Fibroblast of lung (primary cell): ENCODE measurements around the gene CDC25B. TPM values are rescaled to one million over a fixed set of nuclear protein-coding genes. Genes with fewer than 3 reads are reported as not detected.

Source experiments
- DNase-seq, 2 donors: peaks; one replicate each; pipeline versions ENCODE4 v3.0.0 to v3.0.0-alpha.2; 2010; ENCODE audit warnings: low read depth in 2 of 2
- H2AFZ ChIP-seq: 2 replicates; pipeline ENCODE4 v1.5.1; 2012; ENCODE audit warnings: low read length, control low read depth, inconsistent platforms
- H3K27ac ChIP-seq: 2 replicates; pipeline ENCODE4 v1.5.1; 2011; ENCODE audit warnings: low read length, control low read depth; ENCODE audit not compliant: insufficient read depth
- H3K27me3 ChIP-seq: 2 replicates; pipeline ENCODE4 v1.5.1; 2011; ENCODE audit warnings: mild to moderate bottlenecking, low read length; ENCODE audit not compliant: control insufficient read depth, insufficient read depth
- H3K36me3 ChIP-seq: 2 replicates; pipeline ENCODE4 v1.5.1; 2011; ENCODE audit warnings: low read length; ENCODE audit not compliant: control insufficient read depth, insufficient read depth
- H3K4me1 ChIP-seq: 2 replicates; pipeline ENCODE4 v1.5.1; 2011; ENCODE audit warnings: low read length; ENCODE audit not compliant: control insufficient read depth, insufficient read depth; ENCODE audit errors: extremely low read depth
- H3K4me2 ChIP-seq: 2 replicates; pipeline ENCODE4 v1.5.1; 2011; ENCODE audit warnings: low read length, control low read depth; ENCODE audit not compliant: insufficient read depth; ENCODE audit errors: extremely low read depth
- H3K4me3 ChIP-seq, 4 experiments: fragments of 200-600 bp in 1 of 4; sonication (generic) in 1 of 4; replicated peaks in 1 of 4; 2 replicates each; pipeline ENCODE4 v1.5.1; 2011 to 2016; ENCODE audit warnings: low read length in 4 of 4, low read depth in 3 of 4, mild to moderate bottlenecking in 3 of 4, control low read depth in 2 of 4, inconsistent platforms in 1 of 4, mixed read lengths in 1 of 4; ENCODE audit not compliant: insufficient read depth in 1 of 4; ENCODE audit errors: control extremely low read depth in 1 of 4
- H3K79me2 ChIP-seq: 2 replicates; pipeline ENCODE4 v1.5.1; 2012; ENCODE audit warnings: mild to moderate bottlenecking, low read length, inconsistent platforms; ENCODE audit not compliant: control insufficient read depth, insufficient read depth
- H3K9ac ChIP-seq: 2 replicates; pipeline ENCODE4 v1.5.1; 2011; ENCODE audit warnings: mild to moderate bottlenecking, low read length, control low read depth; ENCODE audit not compliant: insufficient read depth
- H3K9me3 ChIP-seq: 2 replicates; pipeline ENCODE4 v1.5.1; 2012; ENCODE audit warnings: low read depth, low read length; ENCODE audit not compliant: control insufficient read depth, insufficient read depth
- H4K20me1 ChIP-seq: 2 replicates; pipeline ENCODE4 v1.5.1; 2011; ENCODE audit warnings: low read length; ENCODE audit not compliant: control insufficient read depth, insufficient read depth; ENCODE audit errors: extremely low read depth
- EZH2 ChIP-seq: IDR thresholded peaks from 2 replicates; pipeline ENCODE4 v1.5.1; 2012; ENCODE audit warnings: low read length, control low read depth, mild to moderate bottlenecking; ENCODE audit errors: missing control alignments
- polyA plus RNA-seq, 2 donors: library from polyadenylated mRNA; depleted of rRNA in 1 of 2; stranded (reverse) in 1 of 2; unstranded in 1 of 2; fragments of >200 nt; gene quantifications; 2 replicates each; pipeline ENCODE4 v1.2.1, GENCODE V29; 2011 to 2012; ENCODE audit warnings: missing spikeins in 1 of 2
- total RNA-seq: library from RNA; depleted of rRNA; stranded (reverse); fragments of >200 nt; gene quantifications from 2 replicates; pipeline ENCODE4 v1.2.1, GENCODE V29; 2014
- TF ChIP-seq, protein P1 (sequence below), 2 donors: IDR thresholded peaks in 1 of 2; conservative IDR thresholded peaks in 1 of 2; 1 replicate in 1 of 2; 2 replicates in 1 of 2; pipeline ENCODE4 v1.5.1; 2011 to 2012; ENCODE audit warnings: low read length in 2 of 2, control low read depth in 1 of 2, inconsistent platforms in 1 of 2, low read depth in 1 of 2, mild to moderate bottlenecking in 1 of 2

The CDC25B gene
- total and polyA plus RNA-seq, 2 donors (not counting 1 experiment from before 2014, with no cell fraction given) = 38.2 to 62.1 TPM

- TF ChIP-seq EZH2 = no peak
- TF ChIP-seq, protein P1, sequence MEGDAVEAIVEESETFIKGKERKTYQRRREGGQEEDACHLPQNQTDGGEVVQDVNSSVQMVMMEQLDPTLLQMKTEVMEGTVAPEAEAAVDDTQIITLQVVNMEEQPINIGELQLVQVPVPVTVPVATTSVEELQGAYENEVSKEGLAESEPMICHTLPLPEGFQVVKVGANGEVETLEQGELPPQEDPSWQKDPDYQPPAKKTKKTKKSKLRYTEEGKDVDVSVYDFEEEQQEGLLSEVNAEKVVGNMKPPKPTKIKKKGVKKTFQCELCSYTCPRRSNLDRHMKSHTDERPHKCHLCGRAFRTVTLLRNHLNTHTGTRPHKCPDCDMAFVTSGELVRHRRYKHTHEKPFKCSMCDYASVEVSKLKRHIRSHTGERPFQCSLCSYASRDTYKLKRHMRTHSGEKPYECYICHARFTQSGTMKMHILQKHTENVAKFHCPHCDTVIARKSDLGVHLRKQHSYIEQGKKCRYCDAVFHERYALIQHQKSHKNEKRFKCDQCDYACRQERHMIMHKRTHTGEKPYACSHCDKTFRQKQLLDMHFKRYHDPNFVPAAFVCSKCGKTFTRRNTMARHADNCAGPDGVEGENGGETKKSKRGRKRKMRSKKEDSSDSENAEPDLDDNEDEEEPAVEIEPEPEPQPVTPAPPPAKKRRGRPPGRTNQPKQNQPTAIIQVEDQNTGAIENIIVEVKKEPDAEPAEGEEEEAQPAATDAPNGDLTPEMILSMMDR (conservative IDR thresholded peaks at IDR 0.05 in 1 of 2, IDR thresholded peaks at IDR 0.05 in 1 of 2; ENCODE audit: low read depth in 1 of 2, low read length in 2 of 2) = no peak
- Histone ChIP-seq H4K20me1 (no peaks in the 10 kb centered on the region), H3K27ac (no peak overlapping the region), H2AFZ (no peak overlapping the region), H3K36me3 (no peaks in the 10 kb centered on the region), H3K4me3 (no peak overlapping the region), H3K9ac (no peak overlapping the region), H3K4me2 (no peak overlapping the region), H3K27me3 (no peaks in the 10 kb centered on the region), H3K4me1 (peaks cover 28% of the 10 kb centered on the region), H3K9me3 (no peaks in the 10 kb centered on the region), H3K79me2 (peaks cover 3% of the 10 kb centered on the region)
- no peak for DNase-seq
These were observed 18.9 kb downstream of the CDC25B start for GRCh38 chr20:3814928-3815495.

- no peak overlapping the region for H3K27ac ChIP-seq
- peaks cover 1% of the 10 kb centered on the region for H3K79me2 ChIP-seq
- no peaks in the 10 kb centered on the region for H3K27me3 ChIP-seq
- no peak for DNase-seq
- TF ChIP-seq, protein P1 (conservative IDR thresholded peaks at IDR 0.05 in 1 of 2, IDR thresholded peaks at IDR 0.05 in 1 of 2; ENCODE audit: low read depth in 1 of 2, low read length in 2 of 2) = no peak
- TF ChIP-seq EZH2 = no peak
- H3K9ac ChIP-seq = no peak overlapping the region
- no peak overlapping the region for H3K4me3 ChIP-seq
- H2AFZ ChIP-seq = no peak overlapping the region
- H4K20me1 ChIP-seq = no peaks in the 10 kb centered on the region
- no peaks in the 10 kb centered on the region for H3K36me3 ChIP-seq
- H3K4me2 ChIP-seq = no peak overlapping the region
- H3K9me3 ChIP-seq = no peaks in the 10 kb centered on the region
- peaks cover 22% of the 10 kb centered on the region for H3K4me1 ChIP-seq
These were observed 19.7 kb downstream of the CDC25B start for GRCh38 chr20:3815703-3816315.

GRCh38 chr20:3818155-3819151 is 22.3 kb downstream of the CDC25B start:
- H3K9me3 ChIP-seq = no peaks in the 10 kb centered on the region
- H2AFZ ChIP-seq = peak overlapping the region; percentile 50
- peaks cover 8% of the 10 kb centered on the region for H3K79me2 ChIP-seq
- H3K27ac ChIP-seq = peak overlapping the region; percentile 18
- no peaks in the 10 kb centered on the region for H4K20me1 ChIP-seq
- no peak overlapping the region for H3K4me2 ChIP-seq
- no peak overlapping the region for H3K4me3 ChIP-seq
- TF ChIP-seq, protein P1 (conservative IDR thresholded peaks at IDR 0.05 in 1 of 2, IDR thresholded peaks at IDR 0.05 in 1 of 2; ENCODE audit: low read depth in 1 of 2, low read length in 2 of 2) = peak; percentile 67 to 81
- no peak for TF ChIP-seq EZH2
- no peaks in the 10 kb centered on the region for H3K27me3 ChIP-seq
- peaks cover under 1% of the 10 kb centered on the region for H3K36me3 ChIP-seq
- H3K9ac ChIP-seq = no peak overlapping the region
- DNase-seq = peak; percentile 74 to 82
- H3K4me1 ChIP-seq = peaks cover 11% of the 10 kb centered on the region
